DOHH2 (cell line): Measurements from ENCODE around the gene CERS3.

ENCODE experiments used
- EZH2phosphoT487 ChIP-seq: fragments of 200-600 bp; sonication (generic); IDR thresholded peaks from 2 replicates; pipeline ENCODE4 v1.6.1; 2017; ENCODE audit warnings: borderline replicate concordance, mild to moderate bottlenecking, antibody characterized with exemption, low read length, moderate library complexity, mixed read lengths
- TF ChIP-seq, protein P1 (sequence below): fragments of 200-600 bp; sonication (generic); IDR thresholded peaks from one replicate; pipeline ENCODE4 v1.5.1; 2014; ENCODE audit warnings: antibody characterized with exemption, mild to moderate bottlenecking, low read depth, low read length; ENCODE audit not compliant: poor library complexity, severe bottlenecking

DNA sequence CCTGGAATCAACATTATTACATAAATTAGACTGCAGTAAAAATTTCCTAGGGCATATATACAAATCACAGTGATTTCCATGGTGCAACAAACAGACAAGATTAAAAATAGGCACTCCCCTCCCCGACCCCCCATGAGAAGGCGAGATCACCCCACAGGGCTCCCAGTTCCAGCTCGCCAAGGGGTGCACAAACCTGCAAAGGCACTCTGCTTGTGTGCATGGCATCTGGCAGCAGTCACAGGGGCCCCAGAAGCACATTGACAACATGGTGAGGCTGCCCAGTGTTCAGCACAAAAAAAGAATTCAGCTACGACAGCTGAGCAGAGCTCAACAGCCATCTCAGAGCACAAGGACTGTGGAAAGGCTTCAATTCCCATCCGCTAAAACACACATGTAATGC lies 19.2 kb upstream of the CERS3 start:
- TF ChIP-seq, protein P1, sequence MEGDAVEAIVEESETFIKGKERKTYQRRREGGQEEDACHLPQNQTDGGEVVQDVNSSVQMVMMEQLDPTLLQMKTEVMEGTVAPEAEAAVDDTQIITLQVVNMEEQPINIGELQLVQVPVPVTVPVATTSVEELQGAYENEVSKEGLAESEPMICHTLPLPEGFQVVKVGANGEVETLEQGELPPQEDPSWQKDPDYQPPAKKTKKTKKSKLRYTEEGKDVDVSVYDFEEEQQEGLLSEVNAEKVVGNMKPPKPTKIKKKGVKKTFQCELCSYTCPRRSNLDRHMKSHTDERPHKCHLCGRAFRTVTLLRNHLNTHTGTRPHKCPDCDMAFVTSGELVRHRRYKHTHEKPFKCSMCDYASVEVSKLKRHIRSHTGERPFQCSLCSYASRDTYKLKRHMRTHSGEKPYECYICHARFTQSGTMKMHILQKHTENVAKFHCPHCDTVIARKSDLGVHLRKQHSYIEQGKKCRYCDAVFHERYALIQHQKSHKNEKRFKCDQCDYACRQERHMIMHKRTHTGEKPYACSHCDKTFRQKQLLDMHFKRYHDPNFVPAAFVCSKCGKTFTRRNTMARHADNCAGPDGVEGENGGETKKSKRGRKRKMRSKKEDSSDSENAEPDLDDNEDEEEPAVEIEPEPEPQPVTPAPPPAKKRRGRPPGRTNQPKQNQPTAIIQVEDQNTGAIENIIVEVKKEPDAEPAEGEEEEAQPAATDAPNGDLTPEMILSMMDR: no peak
- no peak for TF ChIP-seq EZH2phosphoT487
